ENCODE data around the gene CAMTA1. TPM values are rescaled to one million over a fixed set of nuclear protein-coding genes. Genes with fewer than 3 reads are reported as not detected.

CAMTA1 gene
- total RNA-seq, 2 experiments from 2014 or later, result 43.9 to 73.3 TPM

DNA sequence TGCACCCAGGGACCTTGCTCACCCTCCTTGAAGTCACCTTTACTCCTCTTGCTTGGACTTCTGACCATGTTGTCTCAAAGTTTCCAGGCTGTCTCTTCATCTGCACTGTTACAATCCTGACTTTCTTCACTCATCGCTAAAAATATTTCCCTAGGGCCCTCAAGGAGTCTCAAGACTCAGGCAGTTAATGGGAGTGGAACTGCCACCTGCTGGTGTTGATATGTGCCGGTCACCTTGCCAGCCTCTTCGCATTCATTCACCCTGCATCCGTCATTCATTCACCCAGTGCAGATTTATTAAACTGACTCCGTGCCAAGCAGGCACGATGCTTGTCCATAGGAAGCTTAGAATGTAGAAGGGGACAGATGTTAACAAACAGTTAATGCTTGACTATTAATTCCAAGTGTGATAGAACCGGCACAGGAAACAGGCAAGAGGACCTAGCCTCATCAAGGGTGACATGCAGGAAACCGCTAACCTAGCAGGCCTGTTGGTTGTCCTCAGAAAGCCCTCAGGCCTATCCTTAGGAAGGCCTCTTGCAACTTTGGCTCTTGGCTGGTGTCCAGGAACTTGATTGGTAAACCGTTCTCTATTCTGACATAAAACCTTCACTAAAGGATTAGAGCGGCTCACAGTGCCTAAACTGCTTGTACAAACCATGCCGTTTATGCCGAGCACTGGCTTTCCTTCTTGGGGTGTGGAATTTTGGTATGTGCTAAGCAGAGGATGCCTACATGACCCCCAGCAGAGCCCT is 342.2 kb downstream of the CAMTA1 start:
- Histone ChIP-seq H3K9me2 (ENCODE audit: insufficient read depth, low read length) (no peaks in the 10 kb centered on the region), H3K4me1 (ENCODE audit: insufficient read depth, low read length, poor library complexity, severe bottlenecking) (no peaks in the 10 kb centered on the region), H4K20me1 (ENCODE audit: insufficient read depth, low read length) (no peaks in the 10 kb centered on the region), H3K27ac (ENCODE audit: low read depth, low read length, poor library complexity, severe bottlenecking) (no peak overlapping the region), H2AFZ (ENCODE audit: low read length) (no peak overlapping the region), H3K36me3 (ENCODE audit: insufficient read depth, low read length) (no peaks in the 10 kb centered on the region), H3K9me3 (ENCODE audit: low read length) (no peaks in the 10 kb centered on the region), H3K4me2 (ENCODE audit: low read length) (no peak overlapping the region), H3K4me3 (ENCODE audit: low read depth, low read length, poor library complexity, severe bottlenecking) (no peak overlapping the region), H3K79me2 (ENCODE audit: insufficient read depth, low read depth, low read length) (no peaks in the 10 kb centered on the region)
- no peak for TF ChIP-seq EZH2phosphoT487 (IDR thresholded peaks at IDR 0.05; ENCODE audit: borderline replicate concordance, low read depth, low read length)
- TF ChIP-seq, protein P1, sequence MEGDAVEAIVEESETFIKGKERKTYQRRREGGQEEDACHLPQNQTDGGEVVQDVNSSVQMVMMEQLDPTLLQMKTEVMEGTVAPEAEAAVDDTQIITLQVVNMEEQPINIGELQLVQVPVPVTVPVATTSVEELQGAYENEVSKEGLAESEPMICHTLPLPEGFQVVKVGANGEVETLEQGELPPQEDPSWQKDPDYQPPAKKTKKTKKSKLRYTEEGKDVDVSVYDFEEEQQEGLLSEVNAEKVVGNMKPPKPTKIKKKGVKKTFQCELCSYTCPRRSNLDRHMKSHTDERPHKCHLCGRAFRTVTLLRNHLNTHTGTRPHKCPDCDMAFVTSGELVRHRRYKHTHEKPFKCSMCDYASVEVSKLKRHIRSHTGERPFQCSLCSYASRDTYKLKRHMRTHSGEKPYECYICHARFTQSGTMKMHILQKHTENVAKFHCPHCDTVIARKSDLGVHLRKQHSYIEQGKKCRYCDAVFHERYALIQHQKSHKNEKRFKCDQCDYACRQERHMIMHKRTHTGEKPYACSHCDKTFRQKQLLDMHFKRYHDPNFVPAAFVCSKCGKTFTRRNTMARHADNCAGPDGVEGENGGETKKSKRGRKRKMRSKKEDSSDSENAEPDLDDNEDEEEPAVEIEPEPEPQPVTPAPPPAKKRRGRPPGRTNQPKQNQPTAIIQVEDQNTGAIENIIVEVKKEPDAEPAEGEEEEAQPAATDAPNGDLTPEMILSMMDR (conservative IDR thresholded peaks at IDR 0.05; ENCODE audit: low read length), result no peak
- no peak for DNase-seq (ENCODE audit: low spot score)
- intact Hi-C loops (cut with micrococcal nuclease; ENCODE audit: unreplicated experiment), result no loop called here
- no TSS peak for BruUV-seq (replicated peaks)
- POLR2A ChIA-PET, result interaction anchor here (1.2 kb wide), 1 partner anchor 13 kb away, joined by 3 read pairs; no protein-coding TSS in a partner anchor
- CTCF ChIA-PET (ENCODE audit: unreplicated experiment), result no interaction called here

DNA sequence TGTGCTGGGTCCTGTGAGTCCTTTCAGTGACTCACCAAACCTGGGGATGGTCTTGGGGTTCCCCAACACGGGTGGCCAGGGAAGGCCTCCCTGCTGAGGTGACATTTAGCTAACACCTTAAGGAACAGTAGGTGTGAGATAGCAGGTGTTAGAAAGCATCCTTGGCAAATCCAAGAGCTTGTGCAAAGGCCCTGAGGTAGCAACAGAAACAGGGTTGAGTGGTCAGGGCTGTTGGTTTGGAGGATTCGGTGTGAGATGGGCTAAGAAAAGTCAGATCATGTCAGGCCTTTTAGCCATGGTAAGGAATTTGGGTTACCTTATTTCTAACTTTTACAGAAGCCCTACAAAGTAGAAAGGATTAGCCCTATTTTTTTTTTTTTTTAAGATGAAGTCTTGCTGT is 343.0 kb downstream of the CAMTA1 start:
- no peaks in the 10 kb centered on the region for H4K20me1 ChIP-seq (ENCODE audit: insufficient read depth, low read length)
- H3K36me3 ChIP-seq (ENCODE audit: insufficient read depth, low read length), result no peaks in the 10 kb centered on the region
- H2AFZ ChIP-seq (ENCODE audit: low read length), result no peak overlapping the region
- H3K4me1 ChIP-seq (ENCODE audit: insufficient read depth, low read length, poor library complexity, severe bottlenecking), result no peaks in the 10 kb centered on the region
- DNase-seq (ENCODE audit: low spot score), result no peak
- no peak overlapping the region for H3K27ac ChIP-seq (ENCODE audit: low read depth, low read length, poor library complexity, severe bottlenecking)
- intact Hi-C loops (cut with micrococcal nuclease; ENCODE audit: unreplicated experiment), result no loop called here
- no peaks in the 10 kb centered on the region for H3K9me3 ChIP-seq (ENCODE audit: low read length)
- CTCF ChIA-PET (ENCODE audit: unreplicated experiment), result no interaction called here
- POLR2A ChIA-PET, result interaction anchor here (1.2 kb wide), 1 partner anchor 12 kb away, joined by 3 read pairs; no protein-coding TSS in a partner anchor
- H3K4me2 ChIP-seq (ENCODE audit: low read length), result no peak overlapping the region
- no peaks in the 10 kb centered on the region for H3K79me2 ChIP-seq (ENCODE audit: insufficient read depth, low read depth, low read length)
- no peaks in the 10 kb centered on the region for H3K9me2 ChIP-seq (ENCODE audit: insufficient read depth, low read length)
- TF ChIP-seq EZH2phosphoT487 (IDR thresholded peaks at IDR 0.05; ENCODE audit: borderline replicate concordance, low read depth, low read length), result no peak
- TF ChIP-seq, protein P1 (conservative IDR thresholded peaks at IDR 0.05; ENCODE audit: low read length), result no peak
- no peak overlapping the region for H3K4me3 ChIP-seq (ENCODE audit: low read depth, low read length, poor library complexity, severe bottlenecking)
- no TSS peak for BruUV-seq (replicated peaks)

DNA sequence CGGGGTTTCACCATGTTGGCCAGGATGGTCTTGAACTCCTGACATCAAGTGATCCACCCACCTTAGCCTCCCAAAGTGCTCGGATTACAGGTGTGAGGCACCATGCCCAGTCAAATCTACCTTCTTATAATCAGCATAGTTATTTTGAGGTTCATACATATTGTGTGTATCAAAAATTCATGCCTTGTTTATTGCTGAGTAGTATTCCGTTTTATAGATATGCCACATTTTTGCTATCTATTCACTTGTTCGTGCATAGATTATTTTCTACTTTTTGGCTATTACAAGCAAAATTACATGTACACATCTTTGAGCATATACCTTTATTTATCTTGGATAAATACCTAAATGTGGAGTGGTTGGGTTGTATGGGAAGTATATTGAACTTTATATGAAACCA is 344.9 kb downstream of the CAMTA1 start:
- intact Hi-C loops (cut with micrococcal nuclease; ENCODE audit: unreplicated experiment), result no loop called here
- H2AFZ ChIP-seq (ENCODE audit: low read length), result no peak overlapping the region
- no peaks in the 10 kb centered on the region for H4K20me1 ChIP-seq (ENCODE audit: insufficient read depth, low read length)
- H3K36me3 ChIP-seq (ENCODE audit: insufficient read depth, low read length), result no peaks in the 10 kb centered on the region
- no peak overlapping the region for H3K27ac ChIP-seq (ENCODE audit: low read depth, low read length, poor library complexity, severe bottlenecking)
- H3K4me1 ChIP-seq (ENCODE audit: insufficient read depth, low read length, poor library complexity, severe bottlenecking), result no peaks in the 10 kb centered on the region
- no peak for DNase-seq (ENCODE audit: low spot score)
- CTCF ChIA-PET (ENCODE audit: unreplicated experiment), result no interaction called here
- no peak overlapping the region for H3K4me2 ChIP-seq (ENCODE audit: low read length)
- no peaks in the 10 kb centered on the region for H3K9me3 ChIP-seq (ENCODE audit: low read length)
- TF ChIP-seq, protein P1 (conservative IDR thresholded peaks at IDR 0.05; ENCODE audit: low read length), result no peak
- no peak for TF ChIP-seq EZH2phosphoT487 (IDR thresholded peaks at IDR 0.05; ENCODE audit: borderline replicate concordance, low read depth, low read length)
- no peaks in the 10 kb centered on the region for H3K9me2 ChIP-seq (ENCODE audit: insufficient read depth, low read length)
- H3K79me2 ChIP-seq (ENCODE audit: insufficient read depth, low read depth, low read length), result no peaks in the 10 kb centered on the region
- POLR2A ChIA-PET, result no interaction called here
- no peak overlapping the region for H3K4me3 ChIP-seq (ENCODE audit: low read depth, low read length, poor library complexity, severe bottlenecking)
- no TSS peak for BruUV-seq (replicated peaks)
